Activated CD4-positive, alpha-beta T cell treated with anti-CD3 and anti-CD28 coated beads, Interleukin-2, amount 10 ng/mL, durations not matched to agents 7 days and 5 days (primary cell): ENCODE data around the gene DIAPH1. TPM values are rescaled to one million over a fixed set of nuclear protein-coding genes. Genes with fewer than 3 reads are reported as not detected.
A peak's percentile ranks its signal among the peaks of the same experiment; 100 is the strongest.

Experiments used
- CTCF ChIA-PET: fragments of 350-600 bp; sonication (Branson Sonifier 250); formaldehyde crosslinking; loops from one replicate; lab custom pipeline; 2021; ENCODE audit warnings: antibody characterized with exemption; lab: Charles Lee
- POLR2A ChIA-PET: fragments of 350-600 bp; sonication (Branson Sonifier 250); formaldehyde crosslinking; loops from one replicate; lab custom pipeline; 2021; ENCODE audit warnings: antibody characterized with exemption; lab: Charles Lee
- DNase-seq: peaks from one replicate; pipeline ENCODE4 v3.0.0-alpha.2; 2020
- H3K27ac Mint-ChIP-seq: one replicate; pipeline ENCODE4 v1.8.0; 2021; ENCODE audit warnings: mild to moderate bottlenecking, moderate library complexity, mixed read lengths
- H3K27me3 Mint-ChIP-seq: one replicate; pipeline ENCODE4 v1.8.0; 2021; ENCODE audit warnings: mixed read lengths
- H3K36me3 Mint-ChIP-seq: one replicate; pipeline ENCODE4 v1.8.0; 2021; ENCODE audit warnings: low read depth, mixed read lengths
- H3K4me1 Mint-ChIP-seq: one replicate; pipeline ENCODE4 v1.8.0; 2021; ENCODE audit warnings: mixed read lengths
- H3K4me3 Mint-ChIP-seq: one replicate; pipeline ENCODE4 v1.8.0; 2021; ENCODE audit warnings: mild to moderate bottlenecking, moderate library complexity, mixed read lengths
- H3K9me3 Mint-ChIP-seq: one replicate; pipeline ENCODE4 v1.8.0; 2021; ENCODE audit warnings: mixed read lengths
- total RNA-seq, 2 experiments: library from RNA; stranded (reverse); gene quantifications; one replicate each; pipeline ENCODE4 v1.2.3, GENCODE V29; 2021

DIAPH1 gene
- 100 to 1,000 TPM; 297 to 302 TPM for total RNA-seq

DNA sequence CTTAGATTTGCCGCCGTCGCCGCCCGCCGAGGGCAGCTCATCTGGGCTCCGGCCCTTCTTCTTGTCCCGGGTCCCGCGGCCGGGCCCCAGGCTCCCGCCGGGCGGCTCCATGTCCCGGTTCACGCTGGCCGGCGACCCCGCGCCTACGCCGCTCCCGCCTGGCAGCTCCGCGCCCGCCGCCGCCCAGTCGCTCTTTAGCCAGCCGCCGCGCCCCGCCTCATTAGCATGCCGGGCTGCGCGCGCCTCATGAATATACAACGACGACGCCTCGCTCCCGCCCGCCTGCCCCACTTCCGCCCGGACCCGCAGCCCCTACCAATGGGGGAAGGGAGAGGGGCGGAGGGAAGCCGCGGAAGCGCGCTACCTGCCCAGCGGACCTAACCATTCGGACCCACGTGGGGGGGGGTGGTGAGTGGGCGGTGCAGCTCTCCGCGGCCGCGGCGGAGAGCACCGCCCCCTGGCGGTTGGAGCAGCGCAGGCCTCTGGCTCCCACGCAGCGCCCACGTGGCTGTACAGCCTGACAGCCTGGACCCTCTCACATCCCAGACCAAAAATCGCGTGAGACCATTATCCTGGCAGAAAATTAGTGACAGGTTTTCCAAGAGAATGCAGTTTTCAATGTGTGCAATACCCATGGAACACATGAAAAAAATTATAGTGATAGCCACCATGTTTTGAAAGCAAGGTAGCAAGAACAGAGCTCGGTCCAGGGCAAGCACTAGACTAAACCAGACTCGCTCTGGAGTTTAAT is at the start of gene DIAPH1:
TSS of gene DIAPH1 (minus strand) at position 197 of the 751 bp plus-strand sequence. CDS start at position 111, 86 bp downstream.
- Mint-ChIP-seq H3K9me3 (no peaks in the 10 kb centered on the region), H3K27me3 (no peaks in the 10 kb centered on the region), H3K27ac (peak within 1 kb of the TSS; percentile 97), H3K36me3 (peaks cover 56% of the 10 kb centered on the region), H3K4me1 (peaks cover 59% of the 10 kb centered on the region), H3K4me3 (peak within 1 kb of the TSS; percentile 99)
- CTCF ChIA-PET: interaction anchor here (0.5 to 14.1 kb wide), 33 partner anchors 11 to 350 kb away, joined by 3 to 318 read pairs (median 6); partner anchors contain the start of genes FCHSD1, HDAC3, PCDH12 and PCDHGA11
- peak; percentile 97 for DNase-seq
- POLR2A ChIA-PET: interaction anchor here (0.9 to 1.8 kb wide), 2 partner anchors 17 to 27 kb away, joined by 4 to 19 read pairs; no protein-coding TSS in a partner anchor

- POLR2A ChIA-PET: no interaction called here
- no peaks in the 10 kb centered on the region for H3K27me3 Mint-ChIP-seq
- H3K27ac Mint-ChIP-seq: no peak overlapping the region
- DNase-seq: no peak
- peaks cover 7% of the 10 kb centered on the region for H3K4me1 Mint-ChIP-seq
- no peak overlapping the region for H3K4me3 Mint-ChIP-seq
- no peaks in the 10 kb centered on the region for H3K36me3 Mint-ChIP-seq
- H3K9me3 Mint-ChIP-seq: no peaks in the 10 kb centered on the region
- CTCF ChIA-PET: interaction anchor here (0.6 to 2.2 kb wide), 6 partner anchors 24 to 1530 kb away, joined by 3 to 9 read pairs (median 4); no protein-coding TSS in a partner anchor
Measured at GRCh38 chr5:141665995-141666940, 47.5 kb upstream of the DIAPH1 start.

- H3K27ac Mint-ChIP-seq: no peak overlapping the region
- DNase-seq: peak; percentile 78
- no peak overlapping the region for H3K4me3 Mint-ChIP-seq
- ChIA-PET POLR2A (no interaction called here), CTCF (interaction anchor here (0.6 to 2.2 kb wide), 15 partner anchors 9 to 467 kb away, joined by 3 to 9 read pairs (median 5); partner anchors contain the start of genes DIAPH1, FCHSD1, HDAC3 and RELL2)
- H3K4me1 Mint-ChIP-seq: peaks cover 7% of the 10 kb centered on the region
- H3K27me3 Mint-ChIP-seq: no peaks in the 10 kb centered on the region
- H3K36me3 Mint-ChIP-seq: no peaks in the 10 kb centered on the region
- no peaks in the 10 kb centered on the region for H3K9me3 Mint-ChIP-seq
Measured at GRCh38 chr5:141664733-141665461, 46.1 kb upstream of the DIAPH1 start.

DNA sequence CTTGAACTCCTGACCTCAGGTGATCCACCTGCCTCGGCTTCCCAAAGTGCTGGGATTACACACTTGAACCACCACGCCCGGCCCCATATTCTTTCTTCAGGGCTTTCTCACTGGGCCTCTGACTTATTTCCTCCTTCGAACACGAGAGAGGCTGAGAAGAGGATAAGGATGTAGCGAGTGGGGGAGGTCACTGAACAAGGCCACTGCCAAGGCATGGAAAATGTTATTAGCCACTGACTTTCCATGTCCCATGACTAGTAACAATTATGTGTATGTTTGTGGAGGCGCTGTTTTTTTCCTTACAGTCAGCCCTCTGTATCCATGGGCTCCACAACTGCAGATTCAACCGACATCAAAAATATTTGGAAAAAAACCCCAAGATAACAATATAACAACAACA is 44.7 kb upstream of the DIAPH1 start:
- no peaks in the 10 kb centered on the region for H3K9me3 Mint-ChIP-seq
- no peaks in the 10 kb centered on the region for H3K36me3 Mint-ChIP-seq
- POLR2A ChIA-PET: no interaction called here
- DNase-seq: no peak
- no peak overlapping the region for H3K27ac Mint-ChIP-seq
- peaks cover 2% of the 10 kb centered on the region for H3K27me3 Mint-ChIP-seq
- H3K4me1 Mint-ChIP-seq: peaks cover 7% of the 10 kb centered on the region
- H3K4me3 Mint-ChIP-seq: no peak overlapping the region
- CTCF ChIA-PET: interaction anchor here (0.7 to 1.9 kb wide), 5 partner anchors 9 to 297 kb away, joined by 3 to 5 read pairs (median 4); no protein-coding TSS in a partner anchor

DNA sequence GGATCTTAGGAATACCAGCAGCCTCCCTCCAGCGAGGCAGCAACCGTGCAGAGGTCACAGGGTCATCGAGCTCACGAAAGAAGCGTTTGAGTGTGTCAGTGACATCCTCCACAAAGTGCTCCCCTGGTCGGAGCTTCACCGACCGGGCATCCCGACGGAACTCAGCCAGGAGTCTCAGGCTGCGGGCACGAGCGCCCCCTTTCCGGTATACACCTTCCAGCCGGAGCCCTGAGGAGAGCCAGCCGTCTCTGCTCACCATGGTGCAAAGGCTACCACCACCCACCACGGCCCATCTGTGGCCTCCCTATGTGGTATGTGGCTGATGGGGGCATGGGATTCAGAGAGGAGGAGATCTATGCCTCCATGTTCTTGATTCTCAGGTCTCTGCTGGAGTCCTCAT is 43.2 kb upstream of the DIAPH1 start:
- Mint-ChIP-seq H3K27me3 (peaks cover 2% of the 10 kb centered on the region), H3K9me3 (no peaks in the 10 kb centered on the region), H3K4me3 (no peak overlapping the region), H3K4me1 (peaks cover 7% of the 10 kb centered on the region), H3K27ac (no peak overlapping the region), H3K36me3 (no peaks in the 10 kb centered on the region)
- ChIA-PET CTCF (interaction anchor here (1.3 to 1.9 kb wide), 2 partner anchors 11 to 30 kb away, joined by 3 to 5 read pairs; no protein-coding TSS in a partner anchor), POLR2A (no interaction called here)
- DNase-seq: no peak

DNA sequence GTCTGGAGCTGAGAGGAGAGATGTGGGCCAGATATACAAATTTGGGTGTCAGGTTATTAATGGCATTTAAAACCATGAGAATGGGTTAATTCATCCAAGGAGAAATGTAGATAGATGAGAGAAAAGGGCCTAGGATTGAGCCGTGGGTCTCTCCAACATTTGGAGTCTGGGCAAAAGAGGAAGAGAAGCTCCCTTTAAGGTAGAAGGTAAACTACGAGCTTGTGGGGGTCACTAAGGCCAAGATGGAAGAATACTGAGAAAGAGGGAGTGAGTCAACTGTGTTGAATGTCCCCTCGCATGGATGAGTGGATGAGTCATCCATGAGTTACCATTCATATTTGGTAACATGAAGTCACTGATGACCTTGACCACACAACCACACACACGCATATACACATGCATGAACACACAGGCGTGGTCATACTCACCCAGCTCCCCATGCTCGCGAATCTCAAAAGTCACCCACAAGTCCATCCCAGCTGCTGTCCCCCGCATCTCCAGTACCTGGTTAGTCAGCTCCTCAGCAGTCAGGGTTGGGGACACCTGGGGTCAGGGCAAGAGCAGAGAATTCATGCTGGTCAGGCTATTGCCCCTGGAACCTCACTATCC is 39.2 kb upstream of the DIAPH1 start:
- ChIA-PET CTCF (interaction anchor here (0.5 to 2.1 kb wide), 6 partner anchors 9 to 665 kb away, joined by 3 to 8 read pairs (median 3); no protein-coding TSS in a partner anchor), POLR2A (no interaction called here)
- peaks cover 4% of the 10 kb centered on the region for H3K27me3 Mint-ChIP-seq
- no peak overlapping the region for H3K27ac Mint-ChIP-seq
- no peaks in the 10 kb centered on the region for H3K4me1 Mint-ChIP-seq
- no peaks in the 10 kb centered on the region for H3K9me3 Mint-ChIP-seq
- no peak for DNase-seq
- no peaks in the 10 kb centered on the region for H3K36me3 Mint-ChIP-seq
- no peak overlapping the region for H3K4me3 Mint-ChIP-seq

GRCh38 chr5:141657404-141657803 is 38.6 kb upstream of the DIAPH1 start:
- no peaks in the 10 kb centered on the region for H3K36me3 Mint-ChIP-seq
- ChIA-PET POLR2A (no interaction called here), CTCF (interaction anchor here (1.2 to 2.1 kb wide), 2 partner anchors 8 to 12 kb away, joined by 3 to 8 read pairs; no protein-coding TSS in a partner anchor)
- no peak for DNase-seq
- H3K27ac Mint-ChIP-seq: no peak overlapping the region
- H3K9me3 Mint-ChIP-seq: no peaks in the 10 kb centered on the region
- peaks cover 5% of the 10 kb centered on the region for H3K27me3 Mint-ChIP-seq
- peaks cover 3% of the 10 kb centered on the region for H3K4me1 Mint-ChIP-seq
- no peak overlapping the region for H3K4me3 Mint-ChIP-seq

DNA sequence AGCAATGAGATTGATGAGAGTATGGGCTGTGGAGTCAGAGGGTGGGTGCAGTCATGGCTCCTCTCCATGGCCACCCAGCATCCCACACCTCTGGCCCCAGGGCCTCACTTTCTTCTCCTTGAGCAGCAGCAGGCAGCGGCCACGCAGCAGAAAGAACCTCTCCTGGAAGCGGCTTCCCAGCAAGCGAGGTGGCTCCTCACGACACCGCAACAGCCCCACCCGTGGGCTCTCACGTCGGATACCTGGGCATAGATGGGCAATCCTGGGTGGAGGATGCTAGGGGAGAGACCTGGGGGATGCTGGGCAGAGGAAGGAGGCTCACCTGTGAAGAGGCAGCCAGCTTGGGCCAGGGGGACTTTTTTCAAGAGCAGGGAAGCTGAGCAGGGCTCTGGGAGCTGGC is 37.6 kb upstream of the DIAPH1 start:
- ChIA-PET CTCF (interaction anchor here (0.9 to 1.3 kb wide), 2 partner anchors 8 to 1122 kb away, joined by 3 read pairs; no protein-coding TSS in a partner anchor), POLR2A (no interaction called here)
- Mint-ChIP-seq H3K9me3 (no peaks in the 10 kb centered on the region), H3K4me3 (no peak overlapping the region), H3K36me3 (no peaks in the 10 kb centered on the region), H3K4me1 (peaks cover 12% of the 10 kb centered on the region), H3K27me3 (peaks cover 5% of the 10 kb centered on the region), H3K27ac (no peak overlapping the region)
- DNase-seq: no peak

- DNase-seq: no peak
- no peak overlapping the region for H3K27ac Mint-ChIP-seq
Measured at GRCh38 chr5:141655020-141655419, 36.2 kb upstream of the DIAPH1 start.

DNA sequence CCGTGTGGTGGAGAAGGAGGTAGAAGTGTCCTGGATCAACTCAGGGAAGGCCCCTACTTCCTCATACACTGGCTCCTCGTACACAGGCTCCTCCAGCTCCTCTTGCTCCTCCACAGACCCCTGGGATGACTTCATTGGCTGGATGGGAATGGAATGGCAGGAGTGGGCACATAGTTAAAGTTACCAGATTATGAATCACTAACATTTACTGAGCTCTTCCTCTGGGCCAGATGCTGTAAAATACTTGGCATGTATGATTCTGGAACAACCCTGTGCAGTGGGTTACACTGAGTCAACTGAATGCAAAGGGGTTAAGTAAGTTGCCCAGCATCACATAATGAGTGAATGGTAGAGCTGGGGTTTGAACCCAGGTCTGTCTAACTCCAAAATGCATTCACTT is 35.5 kb upstream of the DIAPH1 start:
- peaks cover 27% of the 10 kb centered on the region for H3K4me1 Mint-ChIP-seq
- no peak overlapping the region for H3K4me3 Mint-ChIP-seq
- H3K36me3 Mint-ChIP-seq: peaks cover 6% of the 10 kb centered on the region
- ChIA-PET POLR2A (no interaction called here), CTCF (interaction anchor here (0.7 to 1.9 kb wide), 5 partner anchors 12 to 265 kb away, joined by 3 to 6 read pairs (median 4); no protein-coding TSS in a partner anchor)
- no peak for DNase-seq
- no peaks in the 10 kb centered on the region for H3K9me3 Mint-ChIP-seq
- H3K27me3 Mint-ChIP-seq: peaks cover 3% of the 10 kb centered on the region
- no peak overlapping the region for H3K27ac Mint-ChIP-seq

More at GRCh38 chr5:141655020-141655419, 36.2 kb upstream of the DIAPH1 start:
- Mint-ChIP-seq H3K9me3 (no peaks in the 10 kb centered on the region), H3K4me1 (peaks cover 20% of the 10 kb centered on the region), H3K27me3 (peaks cover 5% of the 10 kb centered on the region), H3K4me3 (no peak overlapping the region), H3K36me3 (peaks cover 2% of the 10 kb centered on the region)
- ChIA-PET POLR2A (no interaction called here), CTCF (interaction anchor here (0.7 to 1.2 kb wide), 2 partner anchors 12 to 264 kb away, joined by 4 read pairs; no protein-coding TSS in a partner anchor)

- Mint-ChIP-seq H3K27ac (peak overlapping the region; percentile 96), H3K4me3 (peak overlapping the region; percentile 91), H3K9me3 (no peaks in the 10 kb centered on the region), H3K4me1 (peaks cover 37% of the 10 kb centered on the region), H3K27me3 (peaks cover 3% of the 10 kb centered on the region), H3K36me3 (peaks cover 9% of the 10 kb centered on the region)
- DNase-seq: no peak
- POLR2A ChIA-PET: no interaction called here
- CTCF ChIA-PET: interaction anchor here (1.1 to 1.5 kb wide), 7 partner anchors 9 to 317 kb away, joined by 3 to 8 read pairs (median 5); partner anchors contain the start of genes DIAPH1, HDAC3, RELL2 and RNF14
Measured at GRCh38 chr5:141651728-141652105, 32.9 kb upstream of the DIAPH1 start.
